T-helper 1 cell (primary cell): ENCODE measurements around the gene KCNIP3.

ENCODE experiments used
- DNase-seq, 5 donors: peaks; one replicate each; pipeline ENCODE4 v3.0.0-alpha.2; 2012 to 2020

The KCNIP3 gene

DNA sequence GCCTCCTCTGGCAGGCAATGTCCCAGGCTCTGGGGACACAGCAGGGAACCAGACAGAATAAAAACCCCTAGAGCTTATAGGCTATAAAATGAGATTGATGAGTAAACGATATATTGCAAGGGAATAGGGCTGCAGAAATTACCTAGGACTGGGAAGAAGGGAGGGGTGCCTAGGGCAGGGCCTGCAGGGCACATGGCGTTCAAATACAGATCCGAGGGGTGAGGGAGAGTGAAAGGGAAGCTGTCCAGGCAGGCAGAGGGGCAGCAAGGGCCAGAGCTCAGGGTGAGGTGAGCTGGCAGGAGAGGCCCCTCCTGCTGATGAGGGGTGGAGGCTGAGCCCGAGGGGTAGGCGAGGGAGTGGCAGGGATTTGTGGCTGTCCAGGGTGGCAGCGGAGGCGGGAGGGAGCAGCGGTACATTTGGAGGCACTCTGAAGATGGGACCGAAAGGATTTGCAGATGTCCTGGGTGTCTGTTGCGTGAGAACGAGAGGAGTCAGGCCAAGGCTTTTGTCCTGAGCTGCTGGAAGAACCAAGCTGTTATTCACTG lies 33.7 kb downstream of the KCNIP3 start:
- DNase-seq: no peak

DNA sequence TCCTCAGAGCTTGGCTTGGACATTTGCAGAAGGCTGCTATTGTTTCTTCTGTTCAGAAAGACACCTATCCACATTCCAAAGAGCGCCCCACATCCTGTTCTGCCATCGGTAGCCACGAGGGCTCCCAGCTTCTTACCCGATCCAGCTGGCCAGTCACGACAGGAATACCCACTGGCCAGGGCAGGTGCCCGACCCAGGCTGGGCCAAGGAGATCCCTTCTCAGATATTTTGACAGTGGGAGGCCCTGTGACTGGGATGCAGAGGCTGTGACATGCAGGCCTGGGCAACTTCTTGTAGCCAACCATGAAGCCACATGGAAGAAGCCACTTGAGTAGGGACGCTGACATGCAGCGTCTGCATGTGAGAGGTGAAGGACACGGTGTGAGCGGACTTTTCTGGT lies 34.5 kb downstream of the KCNIP3 start:
- no peak for DNase-seq

DNA sequence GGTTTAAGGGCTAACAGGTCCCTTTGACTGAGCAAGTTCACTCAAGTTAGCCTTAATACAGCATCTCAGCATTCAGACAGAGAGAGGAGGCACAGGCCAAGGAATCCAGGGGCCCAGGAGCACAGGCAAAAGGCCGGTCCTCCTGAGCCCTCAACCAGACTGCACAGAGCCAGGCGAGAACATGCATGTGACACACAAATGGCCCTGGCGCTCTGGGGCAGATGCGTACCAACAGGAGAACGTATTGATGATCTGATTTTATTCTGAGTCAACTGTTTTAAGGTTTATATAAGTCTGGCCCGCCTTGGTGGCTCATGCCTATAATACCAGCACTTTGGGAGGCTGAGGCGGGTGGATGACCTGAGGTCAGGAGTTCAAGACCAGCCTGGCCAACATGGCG lies 34.9 kb downstream of the KCNIP3 start:
- DNase-seq: no peak

DNA sequence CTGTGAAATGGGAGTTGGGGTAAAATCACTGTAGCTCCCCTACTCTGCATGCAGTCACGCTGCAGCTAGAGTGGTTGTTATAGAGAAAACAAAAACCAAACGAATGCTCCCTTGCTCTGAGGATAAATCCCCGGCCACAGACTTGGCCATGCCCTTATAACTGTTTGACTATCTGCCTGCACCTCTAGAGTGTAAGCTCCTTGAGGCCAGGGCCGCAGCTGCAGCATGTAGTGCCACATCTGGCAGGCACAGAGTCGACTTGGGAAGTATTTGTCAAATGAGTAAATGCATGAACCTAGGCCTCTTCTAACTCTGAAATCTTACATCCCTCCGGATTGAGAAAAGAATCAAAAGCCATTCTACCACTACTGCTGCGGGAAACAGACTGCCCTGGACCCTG lies 35.9 kb downstream of the KCNIP3 start:
- DNase-seq: no peak

DNA sequence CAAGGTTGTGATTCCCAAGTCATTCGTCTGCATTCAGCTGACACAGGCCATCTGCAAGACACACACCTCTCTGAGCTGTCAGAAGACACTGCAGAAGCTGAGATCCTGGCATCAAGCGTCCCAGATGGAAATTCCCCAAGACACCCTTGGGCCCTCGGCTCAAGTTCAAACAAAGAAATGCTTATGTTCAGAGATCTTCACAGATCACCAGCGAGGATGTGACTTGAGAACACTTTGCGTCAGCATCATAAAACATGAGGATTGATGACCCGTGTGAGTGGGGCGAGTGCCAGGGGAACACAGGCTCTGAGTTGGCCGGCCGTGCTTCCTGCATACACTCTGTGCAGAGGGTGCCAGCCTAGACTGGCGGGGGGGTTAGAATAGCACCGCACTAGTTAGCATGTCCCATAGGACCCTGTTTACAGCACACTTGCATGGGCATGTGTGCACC lies 36.8 kb downstream of the KCNIP3 start:
- no peak for DNase-seq

DNA sequence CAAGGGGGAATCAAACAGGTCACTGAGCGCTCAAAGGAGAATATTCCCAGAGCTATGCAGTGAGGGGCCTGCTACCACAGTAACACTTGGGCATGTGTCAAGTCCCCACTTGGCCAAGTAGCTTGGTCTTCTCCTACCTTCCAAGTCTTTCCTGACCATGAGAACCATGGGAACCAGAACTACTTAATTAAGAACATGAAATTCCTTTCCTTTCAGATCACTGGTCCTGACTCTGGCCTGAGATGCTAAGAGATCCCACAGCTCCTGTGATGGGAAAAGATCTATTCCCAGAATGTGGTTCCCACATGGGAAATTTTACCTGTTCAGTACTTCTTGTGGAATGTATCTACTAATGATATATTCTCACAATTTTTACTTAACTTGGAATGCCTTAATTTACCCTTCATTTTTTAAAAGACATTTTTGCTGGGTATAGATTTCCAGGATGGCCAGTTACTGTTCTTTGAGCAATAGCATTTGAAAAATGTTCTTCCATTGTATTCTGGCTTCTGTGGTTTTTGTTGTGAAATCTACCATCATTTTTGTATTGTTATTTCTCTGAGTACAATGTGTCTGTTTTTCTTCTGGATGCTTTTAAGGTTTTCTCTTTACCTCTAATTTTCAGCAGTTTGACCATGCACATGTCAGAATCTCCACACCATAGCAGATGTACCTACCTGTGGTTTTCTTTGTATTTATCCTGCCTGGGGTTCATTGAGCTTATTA lies 37.9 kb downstream of the KCNIP3 start:
- no peak for DNase-seq

DNA sequence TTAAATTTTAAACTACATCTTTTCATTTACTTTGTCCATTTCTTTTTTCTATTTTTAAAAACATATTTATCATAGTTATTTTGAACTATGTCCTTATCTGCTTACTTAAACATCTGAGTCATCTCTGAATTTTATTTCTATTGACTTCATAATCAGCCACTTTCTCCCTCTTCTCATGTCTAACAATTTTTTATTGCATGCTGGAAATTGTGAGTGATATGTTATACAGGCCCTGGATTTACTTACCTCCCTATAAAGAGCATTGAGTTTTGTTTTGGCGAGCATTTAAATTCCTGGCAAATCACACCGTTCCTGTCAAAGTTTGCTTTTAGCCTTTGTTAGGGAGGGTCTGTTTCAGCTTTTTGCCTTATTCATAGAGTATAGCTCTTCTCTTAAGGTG lies 39.3 kb downstream of the KCNIP3 start:
- DNase-seq: no peak

DNA sequence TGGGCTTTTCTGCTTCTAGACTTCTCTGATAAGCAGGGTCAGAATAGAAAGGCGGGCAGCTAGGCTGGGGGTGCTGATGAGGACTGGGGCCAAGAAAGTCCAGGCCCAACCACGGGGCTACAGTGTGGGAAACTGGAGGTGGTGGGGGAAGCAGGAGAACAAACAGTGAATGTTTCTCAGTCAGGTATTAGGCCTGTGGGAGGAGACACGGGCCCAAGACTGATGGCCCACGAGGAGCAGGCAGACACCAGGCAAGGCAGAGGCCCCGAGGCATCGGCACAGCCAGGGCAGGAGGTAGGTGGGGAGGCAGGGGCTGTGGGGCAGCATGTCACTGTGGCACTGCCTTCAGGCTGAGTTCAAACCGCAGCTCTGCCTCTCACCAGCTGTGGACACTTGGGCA lies 40.7 kb downstream of the KCNIP3 start:
- DNase-seq: no peak

DNA sequence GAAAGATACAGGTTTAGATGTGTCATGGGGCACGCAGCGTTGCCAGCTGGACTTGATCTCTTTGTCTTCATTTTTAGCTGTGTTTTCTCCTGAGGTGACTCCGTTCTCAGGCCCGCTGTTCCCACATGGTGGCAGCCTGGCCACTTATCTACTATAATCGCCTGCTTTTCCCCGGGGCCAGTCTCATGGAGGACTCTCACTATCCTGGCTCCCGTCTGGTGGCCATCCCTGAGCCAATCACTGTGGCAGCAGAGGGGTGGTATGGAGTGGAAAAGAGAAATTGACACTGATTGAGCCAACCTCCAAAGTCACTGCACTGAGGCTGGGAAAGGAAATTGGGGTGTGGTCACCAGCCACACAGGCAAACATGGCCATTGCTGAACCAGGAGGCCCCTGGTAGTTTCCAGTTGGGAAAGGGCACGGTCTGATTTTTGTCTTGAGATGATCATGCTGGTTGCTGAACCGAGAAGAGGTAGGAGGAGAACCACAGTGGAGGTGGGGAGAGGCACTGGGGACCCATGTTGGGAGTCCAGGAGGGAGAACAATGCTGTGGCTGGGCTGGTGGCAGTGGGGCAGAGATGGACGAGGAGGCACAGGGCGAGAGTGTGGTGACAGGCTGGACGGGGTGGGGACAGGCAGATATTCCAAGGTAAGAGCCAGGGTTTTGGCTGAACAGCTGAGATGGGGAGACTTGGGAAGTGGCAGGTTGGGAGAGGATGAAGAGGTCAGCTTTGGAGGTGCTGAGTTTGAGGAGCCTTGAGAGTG lies 45.6 kb downstream of the KCNIP3 start:
- no peak for DNase-seq

DNA sequence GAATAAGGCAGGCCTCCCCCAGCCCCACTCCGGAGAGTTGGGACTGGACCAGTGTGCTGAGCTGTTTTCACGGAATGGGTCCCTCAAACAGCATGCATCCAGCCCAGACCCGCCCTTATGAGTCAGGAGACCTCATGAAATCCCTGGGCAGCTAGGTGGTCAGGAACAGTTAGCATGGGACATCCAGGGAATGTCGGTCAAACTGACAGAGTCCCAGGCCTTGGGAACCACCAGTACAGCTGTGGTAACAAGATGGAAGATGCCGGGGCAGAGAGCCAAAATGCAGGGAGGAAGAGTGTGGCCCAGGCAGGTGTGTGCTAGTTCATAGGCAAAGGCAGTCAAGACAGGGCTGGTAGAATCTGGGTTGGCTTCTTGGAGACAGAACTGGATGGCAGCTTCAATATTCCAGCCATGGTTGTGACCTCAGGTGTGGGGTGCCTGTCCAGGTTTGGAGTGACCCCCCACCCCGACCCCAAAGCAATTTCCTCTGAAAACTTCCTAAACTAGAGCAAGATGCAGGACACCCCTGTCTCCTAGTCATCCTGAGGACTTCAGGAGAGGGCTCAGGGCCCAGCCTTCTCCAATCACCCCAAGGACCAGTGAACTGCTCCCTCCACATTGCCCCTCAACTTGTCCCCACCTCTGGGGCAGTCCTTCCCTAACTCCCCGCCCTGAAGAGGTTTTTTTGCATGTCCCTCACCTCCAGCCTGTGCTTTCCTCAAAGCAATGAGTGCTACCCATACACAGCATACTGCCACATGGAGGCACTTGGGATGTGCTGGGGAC lies 46.5 kb downstream of the KCNIP3 start:
- DNase-seq: no peak

DNA sequence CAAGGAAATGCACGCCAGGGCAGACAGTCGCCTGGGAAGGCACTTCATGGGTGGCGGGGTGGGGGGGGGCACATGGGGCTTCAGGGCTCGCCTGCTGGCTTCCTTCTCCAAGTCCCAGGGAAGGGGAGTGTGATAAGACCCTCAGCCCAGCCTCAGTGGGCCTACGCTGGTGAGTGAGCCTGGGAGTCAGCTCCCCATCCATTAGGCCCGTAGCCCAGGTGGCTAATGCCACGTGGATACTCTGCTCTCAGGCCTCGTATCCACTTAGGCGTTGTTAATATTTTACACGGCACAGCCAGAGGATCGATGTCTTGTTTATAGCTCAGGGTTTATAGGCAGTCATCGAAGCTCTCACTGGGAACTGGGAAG lies 47.1 kb downstream of the KCNIP3 start:
- no peak for DNase-seq

DNA sequence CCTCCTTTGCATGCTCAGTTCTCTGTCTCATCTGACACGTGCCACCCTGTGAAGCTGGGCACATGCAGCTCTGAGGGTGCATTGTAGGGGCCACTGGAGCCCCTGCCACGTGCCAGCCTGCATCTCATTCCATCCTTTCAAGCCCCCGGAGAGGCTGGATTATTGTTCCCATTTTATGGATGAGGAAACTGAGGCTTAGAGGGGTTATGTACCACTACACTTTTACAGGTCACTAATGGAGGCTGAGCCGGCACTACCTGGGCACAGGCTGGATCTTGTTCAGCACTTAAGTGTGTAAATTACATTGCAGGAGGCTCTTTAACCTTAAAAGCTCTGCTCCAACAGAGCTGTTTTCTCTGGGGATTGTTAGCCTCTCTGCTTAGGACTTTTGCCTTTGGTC lies 47.5 kb downstream of the KCNIP3 start:
- no peak for DNase-seq

DNA sequence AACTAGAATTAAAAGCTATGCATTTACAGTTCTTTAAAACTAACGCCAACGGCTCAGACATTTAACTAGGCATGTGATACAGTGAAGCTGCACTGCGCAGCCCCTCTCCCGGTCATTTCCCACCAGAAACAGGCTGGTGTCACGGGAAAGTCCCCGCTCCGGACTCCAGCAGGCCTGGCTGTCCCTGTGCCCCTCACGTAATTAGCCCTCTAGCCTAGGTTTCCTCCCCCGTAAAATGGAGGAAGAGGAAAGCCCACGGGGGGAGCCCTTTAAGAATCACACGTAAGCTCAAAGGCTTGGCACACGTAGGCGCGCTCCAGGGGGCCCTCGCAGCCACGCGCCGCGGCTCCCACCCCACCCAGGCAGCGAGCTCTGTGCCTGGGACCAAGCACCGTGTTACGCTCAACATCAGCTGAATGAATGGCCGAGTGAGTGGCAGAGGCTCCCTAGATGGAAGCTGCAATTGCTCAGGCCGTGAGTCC lies 48.0 kb downstream of the KCNIP3 start:
- no peak for DNase-seq

DNA sequence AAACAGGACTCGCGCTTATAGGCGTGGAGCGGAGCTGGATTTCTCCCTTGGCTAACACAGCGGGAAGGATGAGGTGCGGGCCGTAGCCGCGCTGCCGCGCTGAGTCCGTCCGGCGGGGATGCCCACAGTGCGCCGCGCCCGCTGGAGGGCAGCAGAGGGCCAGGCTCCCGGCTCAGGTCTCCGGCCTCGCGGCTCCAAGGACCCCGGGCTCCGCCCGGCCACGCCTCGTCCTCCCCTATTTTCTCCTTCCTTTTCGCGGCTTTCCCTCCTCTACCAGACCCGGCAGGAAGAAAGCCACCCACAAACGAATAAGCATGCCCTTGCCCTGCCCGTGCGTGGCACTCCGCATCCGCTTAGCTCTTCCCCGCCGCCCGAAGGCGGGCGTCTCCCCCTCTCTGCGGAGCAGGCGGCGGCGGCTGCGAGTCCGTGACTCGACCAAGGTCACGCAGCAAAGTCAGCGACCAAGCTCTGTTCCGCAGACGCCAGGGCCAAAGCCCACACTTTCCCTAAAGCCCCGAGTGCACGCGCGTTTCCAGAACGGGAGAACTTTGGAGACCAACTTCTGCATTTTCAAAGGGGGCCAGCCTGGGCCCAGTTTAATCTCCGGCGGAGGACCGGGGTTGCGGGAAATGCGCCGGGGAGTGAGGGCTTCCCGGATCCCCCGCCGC lies 48.5 kb downstream of the KCNIP3 start:
- peak in 2 of 5 donors; percentile 21 to 45 for DNase-seq

DNA sequence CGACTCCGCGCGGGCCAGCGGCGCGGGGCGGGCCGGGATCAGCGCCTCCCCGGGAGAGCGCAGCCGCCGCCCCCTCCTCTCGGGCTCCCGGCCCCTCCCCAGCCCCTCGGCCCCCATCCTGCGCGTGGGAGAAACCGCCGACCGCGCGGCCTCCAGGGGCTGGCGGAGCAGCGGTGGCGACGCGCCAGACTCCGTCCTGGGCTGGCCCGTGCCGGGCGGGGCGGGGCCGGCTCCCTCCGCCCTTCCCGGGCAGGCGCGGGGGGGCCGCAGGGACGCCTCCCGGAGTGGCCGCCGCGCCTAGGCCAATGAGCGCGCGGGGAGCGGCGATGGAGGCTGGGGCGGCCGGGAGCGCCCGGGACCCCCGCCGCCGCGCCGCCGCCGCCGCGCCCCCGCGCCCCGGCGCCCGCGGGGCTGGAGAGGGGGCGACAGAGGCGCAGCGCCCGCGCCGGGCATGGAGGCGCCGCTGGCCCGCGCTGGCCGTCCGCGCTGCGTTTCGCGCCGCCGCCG lies 49.1 kb downstream of the KCNIP3 start:
- no peak for DNase-seq

DNA sequence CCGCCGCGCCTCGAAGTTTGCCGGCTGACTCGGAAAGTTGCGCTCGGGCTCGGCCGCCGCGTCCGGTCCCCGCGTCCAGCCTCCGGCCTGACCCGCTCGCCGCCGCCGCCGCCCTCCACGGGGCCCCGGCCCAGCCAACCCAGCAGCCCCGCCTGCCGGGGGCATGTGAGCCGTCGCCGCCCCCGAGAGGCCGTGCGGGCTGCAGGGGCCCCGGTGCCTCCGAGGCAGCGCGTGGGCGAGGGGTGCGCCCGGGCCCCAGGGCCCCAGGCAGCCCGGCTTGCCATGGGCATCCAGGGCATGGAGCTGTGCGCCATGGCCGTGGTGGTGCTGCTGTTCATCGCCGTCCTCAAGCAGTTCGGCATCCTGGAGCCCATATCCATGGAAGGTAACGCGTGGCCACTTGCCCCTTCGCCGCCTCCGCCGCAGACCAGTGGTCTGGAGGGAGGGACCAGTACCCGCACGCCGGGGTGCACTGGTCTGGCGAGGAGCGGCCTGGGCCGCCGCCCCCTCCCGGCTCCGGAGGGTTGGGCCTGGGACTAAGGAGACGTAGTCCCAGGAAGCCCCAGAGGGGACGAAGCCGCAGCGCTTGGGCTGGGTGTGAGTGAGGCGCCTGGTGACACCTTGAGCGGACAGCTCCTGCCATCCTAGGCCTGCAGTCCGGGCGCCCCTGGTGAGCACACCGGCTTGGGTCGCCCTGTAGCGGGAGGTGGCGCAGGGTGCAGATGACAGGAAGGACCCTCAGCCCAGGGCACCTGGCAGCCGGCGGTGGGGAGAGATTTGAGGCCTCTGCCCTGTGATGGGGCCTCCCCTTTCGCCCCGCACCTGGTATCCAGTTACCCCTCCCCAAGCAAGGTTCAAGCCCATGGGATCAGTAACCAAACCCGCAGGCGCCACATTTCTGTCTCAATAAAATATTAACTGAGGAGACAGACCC lies 49.9 kb downstream of the KCNIP3 start:
- DNase-seq: no peak

DNA sequence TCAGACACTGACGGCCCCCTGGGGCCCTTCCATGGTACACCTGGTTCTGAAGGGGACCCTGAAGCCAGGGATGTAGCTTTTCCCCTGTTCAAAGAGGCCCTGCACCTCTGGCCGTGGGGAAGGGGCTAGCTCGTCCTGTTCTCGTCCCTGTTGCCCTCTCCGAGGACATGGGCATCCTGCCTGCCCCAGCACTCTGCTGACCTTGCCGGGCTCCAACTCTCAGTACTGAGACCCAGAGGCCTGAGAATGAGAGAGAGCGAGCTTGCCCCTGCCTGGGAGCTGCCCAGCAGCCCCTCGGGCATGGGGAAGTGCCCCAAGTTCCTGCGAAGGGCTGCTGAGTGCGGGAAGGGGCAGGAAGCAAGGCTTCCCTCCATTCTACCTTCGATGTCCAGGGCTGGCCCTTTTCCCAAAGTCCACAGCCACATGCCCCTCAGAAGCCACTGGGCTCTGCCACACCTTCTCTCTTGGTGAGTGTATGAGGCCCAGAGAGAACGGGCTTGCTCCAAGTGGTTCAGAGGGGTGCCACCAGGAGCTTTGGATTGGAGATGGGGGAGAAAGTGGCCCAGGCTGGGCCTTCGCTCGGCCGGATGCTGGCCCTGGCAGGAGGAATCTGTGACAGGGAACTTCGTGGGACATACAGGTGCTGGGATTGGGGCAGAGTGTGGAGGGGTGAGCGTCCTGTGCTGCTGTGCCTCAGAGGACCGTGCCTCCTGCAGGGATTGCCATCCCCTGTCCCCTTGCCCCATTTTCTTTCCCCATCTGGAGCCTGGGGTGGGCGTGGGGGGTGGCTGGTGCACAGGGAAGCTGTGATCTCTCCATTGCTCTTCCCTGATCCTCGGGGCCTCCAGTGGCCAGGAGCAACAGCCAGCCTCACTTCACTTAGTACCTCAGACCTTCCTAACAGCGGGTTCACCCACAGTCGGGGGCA lies 50.8 kb downstream of the KCNIP3 start:
- no peak for DNase-seq

DNA sequence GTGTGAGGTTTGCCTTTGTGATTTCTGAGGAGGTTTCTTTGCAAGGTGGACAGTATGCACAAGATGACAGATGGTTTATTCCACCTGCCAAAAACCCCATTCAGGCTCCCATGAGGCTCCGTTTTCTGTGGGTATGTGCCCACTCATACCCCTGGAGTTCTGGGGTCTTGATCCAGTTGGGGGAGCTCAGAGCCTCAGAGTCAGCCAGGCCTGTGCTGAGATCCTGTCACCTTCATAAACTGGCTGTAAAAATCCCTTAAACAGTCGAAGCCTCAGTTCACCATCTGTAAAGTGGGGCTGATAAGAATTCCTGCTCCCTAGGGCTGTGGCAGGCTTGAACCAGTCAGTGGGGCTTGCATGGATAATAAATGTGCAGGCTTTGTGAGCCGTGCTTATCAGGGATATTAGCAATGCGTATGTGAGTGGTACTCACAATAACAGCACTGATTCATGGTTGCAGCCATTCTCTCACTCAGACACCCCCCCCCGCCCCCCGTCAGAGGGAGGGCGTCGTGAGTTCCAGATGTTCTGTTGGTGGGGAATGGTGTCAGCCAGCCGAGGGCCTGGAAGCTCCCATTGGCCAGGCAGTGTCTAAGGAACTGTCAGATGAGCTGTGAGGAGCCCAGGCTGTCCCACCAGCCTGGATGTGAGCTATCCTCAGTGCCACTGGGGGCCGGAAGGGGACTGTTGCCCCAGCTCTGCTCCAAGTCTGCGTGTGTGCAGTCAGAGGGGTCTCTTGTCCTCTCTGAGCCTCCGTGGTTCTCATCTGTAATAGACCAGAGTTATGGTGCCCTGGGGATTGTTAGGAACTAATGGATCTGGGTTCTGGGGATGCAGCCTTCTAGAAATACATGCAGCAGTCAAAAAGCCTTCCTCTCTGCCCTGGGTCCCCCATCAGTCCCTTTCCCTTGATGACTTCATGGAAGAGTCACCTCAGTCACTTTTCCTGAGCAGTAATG lies 51.7 kb downstream of the KCNIP3 start:
- DNase-seq: no peak
